Endometrial microvascular endothelial cells (primary cell): ENCODE measurements around the gene BANP. TPM values are rescaled to one million over a fixed set of nuclear protein-coding genes. Genes with fewer than 3 reads are reported as not detected.
"Not testable (repeated sequence)": the region's sequence is repeated elsewhere in the genome, so short reads cannot be mapped to it uniquely, and the experiment has no call there.

Experiments used
- in situ Hi-C: cut with HindIII; loops from 2 replicates; pipeline ENCODE4 v1.10.0; 2017; ENCODE audit warnings: low sequenced_read_pairs, low pct_unique_long_range_greater_than_20kb; ENCODE audit errors: inconsistent ontology term
- total RNA-seq: library from RNA; depleted of rRNA; stranded (reverse); fragments of >200 nt; gene quantifications from one replicate; pipeline ENCODE4 v1.2.3, GENCODE V29; 2015; ENCODE audit errors: inconsistent ontology term

BANP gene
- total RNA-seq, 1 donor from 2014 or later = 18.8 TPM

GRCh38 chr16:88118852-88119741, 167.9 kb downstream of the BANP start:
- in situ Hi-C loops = not testable (repeated sequence)

DNA sequence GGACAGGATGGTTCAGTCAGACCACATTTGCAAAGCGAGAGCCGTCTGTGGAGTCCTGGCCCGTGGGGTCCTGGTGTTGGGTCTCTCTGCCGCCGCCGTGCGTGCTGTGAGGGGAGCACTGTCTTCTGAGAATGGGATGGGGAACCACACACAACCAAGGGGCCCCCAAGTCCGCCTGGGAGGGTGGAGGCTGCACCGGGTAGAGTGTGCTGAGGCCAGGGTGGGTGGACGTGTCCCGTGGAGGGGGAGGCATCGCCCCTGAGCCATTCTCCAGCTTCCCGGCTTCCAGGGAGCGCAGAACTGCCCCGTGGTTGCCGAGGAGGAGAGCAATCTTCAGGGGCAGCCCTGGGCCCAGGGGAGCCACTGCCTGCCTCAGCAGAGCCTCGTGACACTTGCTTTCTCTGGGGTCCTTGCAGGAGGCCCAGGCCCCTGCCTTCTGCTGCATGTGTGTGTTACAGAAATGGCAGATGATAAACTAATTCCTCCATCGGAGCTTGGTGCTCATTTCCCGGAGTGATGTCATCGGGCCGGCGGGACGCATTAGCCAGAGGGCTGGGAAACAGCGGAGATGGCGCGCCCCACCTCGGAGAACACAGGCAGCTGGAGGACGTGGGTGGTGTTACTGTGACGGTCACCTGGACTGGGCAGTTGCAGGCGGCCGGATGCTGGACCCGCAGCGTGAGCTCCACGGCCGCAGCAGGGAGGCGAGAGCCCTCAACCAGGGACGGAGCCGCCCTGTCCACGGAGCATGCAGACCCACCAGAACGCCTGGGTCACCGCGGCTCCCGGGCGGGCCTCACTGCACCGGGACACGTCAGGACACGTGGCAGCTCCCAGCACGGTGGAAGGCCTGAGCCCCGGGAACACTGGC, 168.9 kb downstream of the BANP start:
- in situ Hi-C loops = not testable (repeated sequence)

GRCh38 chr16:88120812-88121211, 169.6 kb downstream of the BANP start:
- in situ Hi-C loops = no loop called here

- in situ Hi-C loops = not testable (repeated sequence)
Measured at GRCh38 chr16:88121391-88121790, 170.2 kb downstream of the BANP start.

DNA sequence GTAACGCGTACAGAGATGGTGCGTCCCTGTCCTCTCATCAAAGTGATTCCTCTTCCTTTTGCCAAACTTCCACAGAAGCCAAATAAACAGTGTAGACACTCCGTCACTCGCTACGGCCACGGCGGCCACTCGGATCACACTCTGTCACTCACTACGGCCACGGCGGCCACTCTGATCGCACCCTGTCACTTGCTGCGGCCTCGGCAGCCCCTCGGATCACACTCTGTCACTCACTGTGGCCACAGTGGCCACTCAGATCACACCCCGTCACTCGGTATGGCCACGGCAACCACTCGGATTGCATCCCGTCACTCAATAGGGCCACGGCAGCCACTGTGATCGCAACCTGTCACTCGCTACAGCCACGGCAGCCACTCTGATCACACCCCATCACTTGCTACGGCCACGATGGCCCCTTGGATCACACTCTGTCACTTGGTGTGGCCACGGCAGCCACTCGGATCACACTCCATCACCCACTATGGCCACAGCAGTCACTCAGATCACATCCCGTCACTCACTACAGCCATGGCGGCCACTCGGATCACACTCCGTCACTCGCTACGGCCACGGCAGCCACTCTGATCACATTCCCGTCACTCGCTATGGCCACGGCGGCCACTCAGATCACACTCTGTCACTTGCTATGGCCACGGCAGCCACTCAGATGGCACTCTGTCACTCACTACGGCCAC, 170.8 kb downstream of the BANP start:
- in situ Hi-C loops = no loop called here

Other genes with a start within 250 kb of the BANP start
- 36.1 TPM for gene KLHDC4, start 185.4 kb upstream of the BANP start, total RNA-seq
- 34.8 TPM for gene SLC7A5, start 81.9 kb upstream of the BANP start, total RNA-seq
- not detected for gene CA5A, start 14.9 kb upstream of the BANP start, total RNA-seq